NCI-H1417 (cell line): ENCODE data around the gene ZNF827.
A peak's percentile ranks its signal among the peaks of the same experiment; 100 is the strongest.

Experiments used
- DNase-seq, 3 experiments: peaks; one replicate each; lab custom pipeline; 2025; lab: John Stamatoyannopoulos, UW

Gene ZNF827

GRCh38 chr4:145935253-145936141 lies 3.1 kb downstream of the ZNF827 start:
- peak in 2 of 3 experiments; percentile 59 to 75 for DNase-seq

GRCh38 chr4:145934434-145935047 lies 4.1 kb downstream of the ZNF827 start:
- peak in 1 of 3 experiments; percentile 21 for DNase-seq

- DNase-seq, result no peak
Measured at GRCh38 chr4:145933134-145933533, 5.5 kb downstream of the ZNF827 start.

- DNase-seq, result no peak
Measured at GRCh38 chr4:145931403-145931802, 7.2 kb downstream of the ZNF827 start.

- no peak for DNase-seq
Measured at GRCh38 chr4:145930592-145930991, 8.0 kb downstream of the ZNF827 start.

- no peak for DNase-seq
Measured at GRCh38 chr4:145929415-145930178, 9.0 kb downstream of the ZNF827 start.

- DNase-seq, result no peak
Measured at GRCh38 chr4:145928748-145929147, 9.9 kb downstream of the ZNF827 start.

- DNase-seq, result no peak
Measured at GRCh38 chr4:145927030-145927429, 11.6 kb downstream of the ZNF827 start.

- DNase-seq, result no peak
Measured at GRCh38 chr4:145921231-145921630, 17.4 kb downstream of the ZNF827 start.

- DNase-seq, result no peak
Measured at GRCh38 chr4:145920205-145920604, 18.4 kb downstream of the ZNF827 start.

GRCh38 chr4:145912376-145912775 lies 26.2 kb downstream of the ZNF827 start:
- DNase-seq, result no peak

- DNase-seq, result no peak
Measured at GRCh38 chr4:145909773-145910172, 28.9 kb downstream of the ZNF827 start.

- peak in 1 of 3 experiments; percentile 10 for DNase-seq
Measured at GRCh38 chr4:145909281-145909715, 29.3 kb downstream of the ZNF827 start.

GRCh38 chr4:145907812-145908211 lies 30.8 kb downstream of the ZNF827 start:
- no peak for DNase-seq

- DNase-seq, result no peak
Measured at GRCh38 chr4:145907390-145907789, 31.2 kb downstream of the ZNF827 start.

GRCh38 chr4:145904413-145905177 lies 34.0 kb downstream of the ZNF827 start:
- DNase-seq, result no peak

GRCh38 chr4:145902522-145902921 lies 36.1 kb downstream of the ZNF827 start:
- no peak for DNase-seq

GRCh38 chr4:145899886-145900460 lies 38.6 kb downstream of the ZNF827 start:
- no peak for DNase-seq

- DNase-seq, result no peak
Measured at GRCh38 chr4:145898926-145899531, 39.6 kb downstream of the ZNF827 start.

- no peak for DNase-seq
Measured at GRCh38 chr4:145898466-145898865, 40.2 kb downstream of the ZNF827 start.

GRCh38 chr4:145895056-145895455 lies 43.6 kb downstream of the ZNF827 start:
- no peak for DNase-seq
